ENCODE results near the gene SRBD1. TPM values are rescaled to one million over a fixed set of nuclear protein-coding genes. Genes with fewer than 3 reads are reported as not detected.
"Not testable (repeated sequence)": the region's sequence is repeated elsewhere in the genome, so short reads cannot be mapped to it uniquely, and the experiment has no call there.

Gene SRBD1
- total and polyA plus RNA-seq, 10 donors, result 4.6 to 57.8 (median 25.8) TPM

DNA sequence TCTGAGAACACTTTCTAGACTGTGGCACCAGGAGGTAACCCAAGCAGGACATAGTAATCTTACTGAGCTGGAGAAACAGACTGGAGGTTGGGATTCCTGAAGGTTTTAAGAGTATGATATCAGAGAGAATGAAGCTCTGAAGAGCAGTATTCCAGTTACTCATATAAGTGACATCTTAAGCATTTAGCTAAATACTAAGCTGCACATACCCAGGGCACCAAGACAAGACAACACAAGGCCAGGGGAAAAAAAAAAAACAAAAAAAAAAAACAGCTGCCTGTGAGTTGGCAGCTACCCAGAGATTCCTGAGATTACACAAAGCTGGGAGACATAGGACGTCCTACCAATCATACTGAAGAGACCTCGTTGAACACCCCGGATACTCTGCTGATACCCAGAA is 175.8 kb downstream of the SRBD1 start:
- peaks cover 0 to 8% (median 0%) of the 10 kb centered on the region in 6 donors for H3K4me1 ChIP-seq
- no peak for TF ChIP-seq POLR2AphosphoS5 (IDR thresholded peaks at IDR 0.05)
- no peak for TF ChIP-seq POLR2A (IDR thresholded peaks at IDR 0.05)
- TF ChIP-seq, protein P1, sequence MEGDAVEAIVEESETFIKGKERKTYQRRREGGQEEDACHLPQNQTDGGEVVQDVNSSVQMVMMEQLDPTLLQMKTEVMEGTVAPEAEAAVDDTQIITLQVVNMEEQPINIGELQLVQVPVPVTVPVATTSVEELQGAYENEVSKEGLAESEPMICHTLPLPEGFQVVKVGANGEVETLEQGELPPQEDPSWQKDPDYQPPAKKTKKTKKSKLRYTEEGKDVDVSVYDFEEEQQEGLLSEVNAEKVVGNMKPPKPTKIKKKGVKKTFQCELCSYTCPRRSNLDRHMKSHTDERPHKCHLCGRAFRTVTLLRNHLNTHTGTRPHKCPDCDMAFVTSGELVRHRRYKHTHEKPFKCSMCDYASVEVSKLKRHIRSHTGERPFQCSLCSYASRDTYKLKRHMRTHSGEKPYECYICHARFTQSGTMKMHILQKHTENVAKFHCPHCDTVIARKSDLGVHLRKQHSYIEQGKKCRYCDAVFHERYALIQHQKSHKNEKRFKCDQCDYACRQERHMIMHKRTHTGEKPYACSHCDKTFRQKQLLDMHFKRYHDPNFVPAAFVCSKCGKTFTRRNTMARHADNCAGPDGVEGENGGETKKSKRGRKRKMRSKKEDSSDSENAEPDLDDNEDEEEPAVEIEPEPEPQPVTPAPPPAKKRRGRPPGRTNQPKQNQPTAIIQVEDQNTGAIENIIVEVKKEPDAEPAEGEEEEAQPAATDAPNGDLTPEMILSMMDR (IDR thresholded peaks at IDR 0.05 in 8 of 11, conservative IDR thresholded peaks at IDR 0.05 in 3 of 11), result no peak
- H3K27me3 ChIP-seq (replicated peaks in 1 of 7), result no peaks in the 10 kb centered on the region
- intact Hi-C loops (cut with DNase I; ENCODE audit: low total_unique reads), result no loop called here
- peaks cover 0 to 18% (median 4%) of the 10 kb centered on the region in 8 donors for H3K9me3 ChIP-seq
- no peak overlapping the region for H3K4me3 ChIP-seq
- no peak overlapping the region for H3K27ac ChIP-seq
- no peak for DNase-seq
- WGBS, 5 donors, result 70 to 82% (median 77%) methylated on average over 3 of the region's 3 CpGs
- H3K36me3 ChIP-seq, result peaks cover 0 to 10% (median 0%) of the 10 kb centered on the region in 6 donors

DNA sequence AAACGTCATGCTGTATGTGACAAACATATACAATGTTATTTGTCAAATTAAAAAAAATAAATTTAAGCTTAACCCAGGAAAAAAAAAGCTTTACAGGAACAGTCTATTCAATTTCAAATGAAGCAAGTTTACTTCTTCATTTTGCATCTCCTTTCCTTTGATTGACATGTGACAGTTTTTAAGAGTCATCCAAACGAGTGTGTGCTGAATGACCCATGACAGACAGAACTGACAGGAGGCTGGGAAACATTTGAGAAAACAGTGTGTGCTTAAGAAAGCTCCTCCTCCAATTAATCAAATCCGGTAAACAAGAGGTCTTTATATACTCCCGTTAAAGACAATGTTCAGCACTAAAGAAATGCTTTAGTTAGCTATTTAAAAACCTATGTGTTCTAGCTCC is 177.7 kb downstream of the SRBD1 start:
- H3K36me3 ChIP-seq, result peaks cover 0 to 14% (median 0%) of the 10 kb centered on the region in 6 donors
- intact Hi-C loops (cut with DNase I; ENCODE audit: low total_unique reads), result no loop called here
- peaks cover 0 to 21% (median 4%) of the 10 kb centered on the region in 8 donors for H3K9me3 ChIP-seq

DNA sequence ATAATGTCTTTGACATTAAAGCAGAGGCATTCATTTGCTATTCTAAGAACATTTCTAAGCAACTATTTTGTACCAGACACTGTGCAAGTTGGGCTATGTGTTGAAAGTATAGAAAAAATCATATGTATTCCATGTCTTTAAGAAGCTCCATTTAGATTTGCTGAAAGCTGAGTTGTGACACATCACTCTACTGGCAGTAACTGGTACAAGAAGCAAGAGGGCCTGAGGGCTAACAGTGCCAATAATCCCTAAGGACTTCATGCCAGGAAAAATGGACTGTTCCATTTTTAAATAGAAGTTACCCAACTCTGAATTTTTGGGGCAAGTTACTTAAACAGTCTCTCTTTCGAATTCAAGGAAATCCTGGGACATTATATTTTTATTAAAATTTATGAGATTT is 178.7 kb downstream of the SRBD1 start:
- peaks cover 0 to 14% (median 0%) of the 10 kb centered on the region in 6 donors for H3K36me3 ChIP-seq
- H3K9me3 ChIP-seq, result peaks cover 0 to 21% (median under 1%) of the 10 kb centered on the region in 8 donors
- H3K4me3 ChIP-seq, result no peak overlapping the region
- no peak overlapping the region for H3K27ac ChIP-seq
- 93 to 98% (median 97%) methylated on average over 1 of the region's 1 CpG for whole genome bisulfite sequencing, 5 donors
- peaks cover 0 to 8% (median 0%) of the 10 kb centered on the region in 6 donors for H3K4me1 ChIP-seq
- no peak for DNase-seq
- no peaks in the 10 kb centered on the region for H3K27me3 ChIP-seq (replicated peaks in 1 of 7)
- intact Hi-C loops (cut with DNase I; ENCODE audit: low total_unique reads), result no loop called here
- no peak for TF ChIP-seq POLR2AphosphoS5 (IDR thresholded peaks at IDR 0.05)
- TF ChIP-seq, protein P1 (IDR thresholded peaks at IDR 0.05 in 8 of 11, conservative IDR thresholded peaks at IDR 0.05 in 3 of 11), result no peak
- no peak for TF ChIP-seq POLR2A (IDR thresholded peaks at IDR 0.05)

More for the DNA sequence above, 177.7 kb downstream of the SRBD1 start:
- no peak overlapping the region for H3K4me3 ChIP-seq
- no peak overlapping the region for H3K27ac ChIP-seq
- DNase-seq, result no peak
- no peaks in the 10 kb centered on the region for H3K27me3 ChIP-seq (replicated peaks in 1 of 7)
- peaks cover 0 to 8% (median 0%) of the 10 kb centered on the region in 6 donors for H3K4me1 ChIP-seq
- WGBS, 5 donors, result 54 to 68% (median 57%) methylated on average over 4 of the region's 4 CpGs
- no peak for TF ChIP-seq POLR2AphosphoS5 (IDR thresholded peaks at IDR 0.05)
- TF ChIP-seq, protein P1 (IDR thresholded peaks at IDR 0.05 in 8 of 11, conservative IDR thresholded peaks at IDR 0.05 in 3 of 11), result no peak
- no peak for TF ChIP-seq POLR2A (IDR thresholded peaks at IDR 0.05)

DNA sequence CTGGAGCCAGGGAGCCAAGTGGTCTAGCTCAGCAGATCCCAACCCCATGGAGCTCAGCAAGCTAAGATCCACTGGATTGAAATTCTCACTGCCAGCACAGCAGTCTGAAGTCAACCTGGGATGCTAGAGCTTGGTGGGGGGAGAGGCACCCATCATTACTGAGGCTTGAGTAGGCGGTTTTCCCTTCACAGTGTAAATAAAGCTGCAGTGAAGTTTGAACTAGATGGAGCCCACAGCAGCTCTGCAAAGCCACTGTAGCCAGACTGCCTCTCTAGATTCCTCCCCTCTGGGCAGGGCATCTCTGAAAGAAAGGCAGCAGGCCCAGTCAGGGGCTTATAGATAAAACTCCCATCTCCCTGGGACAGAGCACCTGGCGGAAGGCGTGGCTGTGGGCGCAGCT is 185.0 kb downstream of the SRBD1 start:
- peaks cover 0 to 12% (median 2%) of the 10 kb centered on the region in 6 donors for H3K36me3 ChIP-seq
- H3K4me1 ChIP-seq; H3K4me3 ChIP-seq; DNase-seq; H3K27ac ChIP-seq; H3K27me3 ChIP-seq (replicated peaks in 1 of 7); intact Hi-C loops (cut with DNase I; ENCODE audit: low total_unique reads): not testable (repeated sequence)
- WGBS, 5 donors, result 93 to 100% (median 98%) methylated on average over 4 of the region's 4 CpGs
- H3K9me3 ChIP-seq, result peaks cover 0 to 12% (median 0%) of the 10 kb centered on the region in 8 donors

DNA sequence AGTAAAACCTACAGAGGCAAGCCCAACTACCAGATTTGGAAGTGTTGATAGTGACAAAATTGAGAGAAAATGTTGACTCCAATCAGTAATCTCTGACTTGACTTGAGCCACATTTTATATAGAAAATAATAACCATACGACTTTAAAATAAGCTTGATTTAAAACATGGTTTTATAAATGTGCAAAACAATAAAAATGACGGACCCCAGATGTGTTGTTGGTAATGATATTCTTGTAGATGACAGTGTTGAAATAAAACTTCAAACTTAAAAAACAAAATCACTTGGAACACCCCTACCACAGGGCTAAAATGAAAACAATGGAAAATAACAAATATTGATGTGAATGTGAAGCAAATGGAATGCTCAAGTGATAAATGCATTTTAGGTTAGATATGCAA is 188.1 kb downstream of the SRBD1 start:
- WGBS, 5 donors, result 78 to 88% (median 85%) methylated on average over 2 of the region's 2 CpGs
- Histone ChIP-seq H3K27ac (no peak overlapping the region), H3K9me3 (no peaks in the 10 kb centered on the region), H3K36me3 (peaks cover 0 to 34% (median 11%) of the 10 kb centered on the region in 6 donors), H3K27me3 (replicated peaks in 1 of 7) (no peaks in the 10 kb centered on the region), H3K4me3 (no peak overlapping the region), H3K4me1 (no peaks in the 10 kb centered on the region)
- no peak for TF ChIP-seq POLR2A (IDR thresholded peaks at IDR 0.05)
- TF ChIP-seq, protein P1 (IDR thresholded peaks at IDR 0.05 in 8 of 11, conservative IDR thresholded peaks at IDR 0.05 in 3 of 11), result no peak
- TF ChIP-seq POLR2AphosphoS5 (IDR thresholded peaks at IDR 0.05), result no peak
- DNase-seq, result no peak
- intact Hi-C loops (cut with DNase I; ENCODE audit: low total_unique reads), result no loop called here

All from spleen (tissue), 11 donors.